A549 (cell line): Measurements from ENCODE around the gene ADPRHL1. TPM values are rescaled to one million over a fixed set of nuclear protein-coding genes. Genes with fewer than 3 reads are reported as not detected.

Source experiments
- ATAC-seq, 2 experiments: fragments of 200-7000 bp in 1 of 2; fragments of >200 bp in 1 of 2; cut with Nextera tagmentation in 1 of 2; cut with Tn5 transposase in 1 of 2; 3 replicates each; pipeline versions ENCODE4 v1.8.0 to v1.9.1; 2018 to 2020; ENCODE audit warnings: mild to moderate bottlenecking in 1 of 2, moderate library complexity in 1 of 2
- CTCF ChIA-PET: fragments of 300-600 bp; sonication (Branson Sonifier 250); formaldehyde crosslinking; extraction: SDS; loops from one replicate; lab custom pipeline; 2021; ENCODE audit warnings: antibody characterized with exemption, inconsistent platforms; lab: Yijun Ruan, JAX
- POLR2A ChIA-PET: fragments of 350-600 bp; formaldehyde crosslinking; extraction: SDS; loops from one replicate; lab custom pipeline; 2021; ENCODE audit warnings: antibody characterized with exemption, inconsistent platforms; lab: Yijun Ruan, JAX
- DNase-seq, 2 experiments: peaks; one replicate each; pipeline versions ENCODE4 v3.0.0 to v3.0.0-alpha.2; 2011 to 2016; ENCODE audit warnings: low read depth in 1 of 2, low spot score in 1 of 2
- FAIRE-seq: peaks from 2 replicates; lab custom pipeline; 2011; peaks lifted over from hg19 to GRCh38; lab: Jason Lieb, UNC
- H3K27ac ChIP-seq, 2 experiments: fragments of >200 bp; sonication (Bioruptor Twin); formaldehyde crosslinking; 3 replicates each; pipeline ENCODE4 v1.5.1; 2016 to 2017
- H3K4me1 ChIP-seq: fragments of >200 bp; sonication (Bioruptor Twin); formaldehyde crosslinking; 3 replicates; pipeline ENCODE4 v1.6.1; 2016
- H3K4me2 ChIP-seq: fragments of >200 bp; sonication (Bioruptor Twin); formaldehyde crosslinking; 3 replicates; pipeline ENCODE4 v1.6.1; 2016
- H3K4me3 ChIP-seq: fragments of >200 bp; sonication (Bioruptor Twin); formaldehyde crosslinking; 3 replicates; pipeline ENCODE4 v1.5.1; 2016
- H3K9me3 ChIP-seq: fragments of >200 bp; sonication (Bioruptor Twin); formaldehyde crosslinking; 3 replicates; pipeline ENCODE4 v1.6.1; 2016
- BHLHE40 ChIP-seq: IDR thresholded peaks from 2 replicates; pipeline ENCODE4 v1.6.1; 2012; ENCODE audit warnings: low read depth, low read length, inconsistent platforms
- CBX2 ChIP-seq: fragments of 200-600 bp; sonication (generic); IDR thresholded peaks from 2 replicates; pipeline ENCODE4 v1.6.1; 2016; ENCODE audit warnings: low read depth, mild to moderate bottlenecking, borderline replicate concordance
- CEBPB ChIP-seq, 2 experiments: fragments of >200 bp in 1 of 2; sonication (Bioruptor Twin) in 1 of 2; formaldehyde crosslinking in 1 of 2; IDR thresholded peaks; 2 replicates each; pipeline ENCODE4 v1.6.1; 2012 to 2016
- CTCF ChIP-seq: fragments of >200 bp; sonication (Bioruptor Twin); formaldehyde crosslinking; IDR thresholded peaks from 3 replicates; pipeline ENCODE4 v1.5.1; 2016
- ELK1 ChIP-seq: fragments of 150-350 bp; IDR thresholded peaks from 2 replicates; pipeline ENCODE4 v1.6.1; 2014; ENCODE audit warnings: low read depth, mild to moderate bottlenecking, low read length
- FOXS1 ChIP-seq: fragments of 250-450 bp; sonication (Bioruptor Pico); IDR thresholded peaks from 2 replicates; pipeline ENCODE4 v1.5.0; 2020; ENCODE audit warnings: mild to moderate bottlenecking, moderate library complexity
- GATA3 ChIP-seq: IDR thresholded peaks from 2 replicates; pipeline ENCODE4 v1.6.1; 2012; ENCODE audit warnings: borderline replicate concordance
- HES2 ChIP-seq: fragments of >200 bp; sonication (Bioruptor Twin); formaldehyde crosslinking; IDR thresholded peaks from 2 replicates; pipeline ENCODE4 v1.6.1; 2016
- HEYL ChIP-seq: fragments of 250-450 bp; sonication (Bioruptor Pico); IDR thresholded peaks from 2 replicates; pipeline ENCODE4 v1.8.0; 2021; ENCODE audit warnings: mild to moderate bottlenecking, moderate library complexity
- HOXB13 ChIP-seq: fragments of 250-450 bp; sonication (Bioruptor Pico); IDR thresholded peaks from 2 replicates; pipeline ENCODE4 v1.5.0; 2020; ENCODE audit warnings: low read depth, mild to moderate bottlenecking, moderate library complexity
- HOXB5 ChIP-seq: fragments of 250-450 bp; sonication (Bioruptor Pico); IDR thresholded peaks from 2 replicates; pipeline ENCODE4 v1.5.0; 2020; ENCODE audit warnings: mild to moderate bottlenecking, moderate library complexity
- JUN ChIP-seq, 2 experiments: fragments of >200 bp; sonication (Bioruptor Twin); formaldehyde crosslinking; IDR thresholded peaks; 2 replicates in 1 of 2; 3 replicates in 1 of 2; pipeline ENCODE4 v1.6.1; 2016 to 2017
- KDM5A ChIP-seq: fragments of 200-600 bp; sonication (generic); IDR thresholded peaks from 2 replicates; pipeline ENCODE4 v1.6.1; 2016; ENCODE audit warnings: antibody characterized with exemption, mild to moderate bottlenecking
- MAFK ChIP-seq: fragments of 450-650 bp; IDR thresholded peaks from 2 replicates; pipeline ENCODE4 v1.6.1; 2014; ENCODE audit not compliant: partially characterized antibody
- MAX ChIP-seq: IDR thresholded peaks from 2 replicates; pipeline ENCODE4 v1.6.1; 2012
- MAZ ChIP-seq: fragments of 150-350 bp; IDR thresholded peaks from 2 replicates; pipeline ENCODE4 v1.6.1; 2014; ENCODE audit warnings: antibody characterized with exemption, low read depth, low read length, borderline replicate concordance
- NR3C1 ChIP-seq: fragments of >200 bp; sonication (Bioruptor Twin); formaldehyde crosslinking; IDR thresholded peaks from 3 replicates; pipeline ENCODE4 v1.6.1; 2017
- RAD21 ChIP-seq, 2 experiments: fragments of >200 bp in 1 of 2; sonication (Bioruptor Twin) in 1 of 2; formaldehyde crosslinking in 1 of 2; IDR thresholded peaks in 1 of 2; conservative IDR thresholded peaks in 1 of 2; 2 replicates in 1 of 2; 3 replicates in 1 of 2; pipeline ENCODE4 v1.6.1; 2012 to 2018; ENCODE audit warnings: inconsistent platforms in 1 of 2
- SREBF2 ChIP-seq: fragments of 450-650 bp; IDR thresholded peaks from 2 replicates; pipeline ENCODE4 v1.6.1; 2014; ENCODE audit warnings: mild to moderate bottlenecking, moderate library complexity
- TFCP2L1 ChIP-seq: fragments of 250-450 bp; sonication (Bioruptor Pico); IDR thresholded peaks from 2 replicates; pipeline ENCODE4 v1.5.0; 2021; ENCODE audit warnings: mild to moderate bottlenecking
- TP53 ChIP-seq: fragments of 250-450 bp; sonication (Bioruptor Pico); IDR thresholded peaks from 2 replicates; pipeline ENCODE4 v1.5.0; 2021; ENCODE audit warnings: mild to moderate bottlenecking, moderate library complexity
- ZFP36 ChIP-seq: fragments of 450-650 bp; IDR thresholded peaks from 2 replicates; pipeline ENCODE4 v1.6.1; 2014; ENCODE audit warnings: borderline replicate concordance; ENCODE audit not compliant: partially characterized antibody
- ZNF302 ChIP-seq: fragments of 250-450 bp; sonication (Bioruptor Pico); IDR thresholded peaks from 2 replicates; pipeline ENCODE4 v1.9.0; 2021; ENCODE audit warnings: inconsistent platforms, mild to moderate bottlenecking, moderate library complexity
- WGBS: methylation state at CpG from one replicate; pipeline ENCODE4 v1.1.6; 2017; ENCODE audit errors: missing lambda C conversion rate; 5-methylcytosine and 5-hydroxymethylcytosine counted together
- polyA plus RNA-seq, 4 experiments: library from polyadenylated mRNA; depleted of rRNA in 3 of 4; stranded (reverse); fragments of >200 nt; fragmentation: RNase III in 1 of 4; extraction: RNeasy Plus Mini Kit Qiagen cat#74134 plus additional on column Dnase treatment in 1 of 4; gene quantifications; 2 replicates in 3 of 4; 3 replicates in 1 of 4; pipeline ENCODE4 v1.2.3, GENCODE V29; 2011 to 2017

The ADPRHL1 gene
- polyA plus RNA-seq, 2 of the 4 experiments (the other 2 are of a cell fraction), result 11.0 to 11.4 TPM

- TF ChIP-seq NR3C1, result no peak
- no peak for TF ChIP-seq SREBF2
- no peak for TF ChIP-seq ZFP36
- TF ChIP-seq HOXB13 (CRISPR knock-in tag), result no peak
- TF ChIP-seq TFCP2L1 (CRISPR knock-in tag), result no peak
- no peak for TF ChIP-seq ELK1
- TF ChIP-seq JUN (IDR thresholded peaks at IDR 0.05), result peak; percentile 49 to 55; a peak in 1 of 5 replicates
- no peak for TF ChIP-seq RAD21 (conservative IDR thresholded peaks at IDR 0.05 in 1 of 2, IDR thresholded peaks at IDR 0.05 in 1 of 2)
- peak; percentile 61; the same call in 1 of the 2 replicates for TF ChIP-seq GATA3
- TF ChIP-seq CEBPB (IDR thresholded peaks at IDR 0.05), result peak; percentile 70 to 95; a peak in 3 of 4 replicates
- TF ChIP-seq CBX2, result no peak
- TF ChIP-seq MAFK, result peak; percentile 83
- TF ChIP-seq HOXB5, result no peak
- TF ChIP-seq HES2, result no peak
These were observed 40.1 kb upstream of the ADPRHL1 start (continued) for GRCh38 chr13:113493315-113493951.

- ATAC-seq, result no peak
- Histone ChIP-seq H3K4me3 (peak overlapping the region; percentile 89), H3K9me3 (no peaks in the 10 kb centered on the region), H3K27ac (peak overlapping the region; percentile 92 to 98), H3K4me2 (peak overlapping the region; percentile 90), H3K4me1 (peaks cover 37% of the 10 kb centered on the region)
- TF ChIP-seq SREBF2, result no peak
- TF ChIP-seq FOXS1, result no peak
- no peak for TF ChIP-seq MAFK
- TF ChIP-seq KDM5A, result no peak
- TF ChIP-seq MAZ, result no peak
- no peak for DNase-seq
- ChIA-PET CTCF (no interaction called here), POLR2A (no interaction called here)
- FAIRE-seq, result no peak
- 53% methylated on average over 9 of the region's 9 CpGs for WGBS
These were observed 38.7 kb upstream of the ADPRHL1 start for GRCh38 chr13:113491982-113492381.

GRCh38 chr13:113491418-113491883 is 38.2 kb upstream of the ADPRHL1 start:
- Histone ChIP-seq H3K4me2 (peak overlapping the region; percentile 90), H3K4me1 (peaks cover 37% of the 10 kb centered on the region), H3K4me3 (peak overlapping the region; percentile 89), H3K27ac (peak overlapping the region; percentile 92 to 98), H3K9me3 (no peaks in the 10 kb centered on the region)
- peak; percentile 20 to 46 for DNase-seq
- no peak for FAIRE-seq
- CTCF ChIA-PET, result no interaction called here
- peak; percentile 27 to 47; a peak in 4 of 6 replicates for ATAC-seq
- 2% methylated on average over 10 of the region's 22 CpGs for WGBS
- POLR2A ChIA-PET, result interaction anchor here (0.9 kb wide), 1 partner anchor 34 kb away, joined by 3 read pairs; no protein-coding TSS in a partner anchor
- no peak for TF ChIP-seq NR3C1
- no peak for TF ChIP-seq ZNF302
- no peak for TF ChIP-seq BHLHE40
- TF ChIP-seq CTCF, result no peak
- no peak for TF ChIP-seq TP53
- TF ChIP-seq ELK1, result no peak
- no peak for TF ChIP-seq HEYL (CRISPR knock-in tag)
- TF ChIP-seq CBX2, result no peak
- TF ChIP-seq MAX, result no peak
